GM23248 (cell line): Measurements from ENCODE around the gene SEC31A.
"Not testable (repeated sequence)": the region's sequence is repeated elsewhere in the genome, so short reads cannot be mapped to it uniquely, and the experiment has no call there.

Experiments used
- EZH2 ChIP-seq: fragments of 200-600 bp; sonication (generic); IDR thresholded peaks from 2 replicates; pipeline ENCODE4 v1.6.1; 2018; ENCODE audit warnings: antibody characterized with exemption, mild to moderate bottlenecking; ENCODE audit not compliant: insufficient read depth, poor library complexity, severe bottlenecking
- EZH2phosphoT487 ChIP-seq: fragments of 200-600 bp; sonication (generic); IDR thresholded peaks from 2 replicates; pipeline ENCODE4 v1.6.1; 2018; ENCODE audit warnings: antibody characterized with exemption, moderate library complexity, mild to moderate bottlenecking, low read depth; ENCODE audit not compliant: insufficient read depth

- TF ChIP-seq EZH2, EZH2phosphoT487: not testable (repeated sequence)
Measured at GRCh38 chr4:82833060-82833459, 57.9 kb downstream of the SEC31A start.
